GM10266 (cell line): ENCODE measurements around the gene NKAIN4.

Source experiments
- DNase-seq: peaks from one replicate; pipeline ENCODE4 v3.0.0; 2012; ENCODE audit errors: extremely low spot score
- TF ChIP-seq, protein P1 (sequence below): IDR thresholded peaks from 2 replicates; pipeline ENCODE4 v1.5.1; 2012; ENCODE audit warnings: mild to moderate bottlenecking, low read depth; ENCODE audit not compliant: control insufficient read depth, insufficient read depth; ENCODE audit errors: missing control alignments

The NKAIN4 gene

DNA sequence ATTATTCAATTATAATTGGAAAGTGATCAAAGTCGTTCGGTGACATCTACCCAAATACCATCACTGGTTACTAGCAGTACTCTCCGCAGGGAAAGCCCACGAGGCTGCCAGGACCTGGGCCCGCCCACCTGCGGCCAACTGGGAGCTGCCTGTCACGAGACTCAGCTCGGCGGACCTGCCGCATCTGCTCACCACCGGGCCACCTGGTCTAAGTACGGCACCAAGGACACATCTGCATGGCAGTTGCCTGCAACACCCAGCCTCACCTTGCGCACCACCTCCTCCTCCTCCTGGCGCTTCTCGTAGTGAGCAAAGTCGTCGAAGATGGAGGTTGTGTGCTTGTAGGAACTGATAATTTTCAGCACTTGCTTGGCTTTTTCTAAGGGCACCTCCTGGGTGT lies 52.2 kb downstream of the NKAIN4 start:
- DNase-seq = no peak

DNA sequence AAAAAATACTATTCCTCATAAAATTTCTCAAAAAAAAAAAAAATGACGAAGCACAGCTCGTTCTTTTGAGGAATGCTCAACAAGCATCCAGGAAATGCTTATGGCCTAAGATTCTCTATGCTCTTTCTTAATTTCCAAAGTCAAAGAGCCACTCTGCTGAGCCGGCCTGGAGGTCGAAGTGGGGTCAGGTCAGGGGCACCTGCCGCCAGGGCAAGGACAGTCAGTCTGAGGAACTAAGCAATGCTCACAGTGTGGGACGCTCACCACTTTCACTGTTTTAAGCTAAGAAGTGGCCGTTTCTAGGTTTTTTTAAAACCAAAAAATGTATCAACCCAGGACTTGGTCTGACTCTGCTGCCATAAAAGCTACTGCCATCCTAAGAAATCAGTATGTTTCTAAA lies 55.7 kb downstream of the NKAIN4 start:
- TF ChIP-seq, protein P1, sequence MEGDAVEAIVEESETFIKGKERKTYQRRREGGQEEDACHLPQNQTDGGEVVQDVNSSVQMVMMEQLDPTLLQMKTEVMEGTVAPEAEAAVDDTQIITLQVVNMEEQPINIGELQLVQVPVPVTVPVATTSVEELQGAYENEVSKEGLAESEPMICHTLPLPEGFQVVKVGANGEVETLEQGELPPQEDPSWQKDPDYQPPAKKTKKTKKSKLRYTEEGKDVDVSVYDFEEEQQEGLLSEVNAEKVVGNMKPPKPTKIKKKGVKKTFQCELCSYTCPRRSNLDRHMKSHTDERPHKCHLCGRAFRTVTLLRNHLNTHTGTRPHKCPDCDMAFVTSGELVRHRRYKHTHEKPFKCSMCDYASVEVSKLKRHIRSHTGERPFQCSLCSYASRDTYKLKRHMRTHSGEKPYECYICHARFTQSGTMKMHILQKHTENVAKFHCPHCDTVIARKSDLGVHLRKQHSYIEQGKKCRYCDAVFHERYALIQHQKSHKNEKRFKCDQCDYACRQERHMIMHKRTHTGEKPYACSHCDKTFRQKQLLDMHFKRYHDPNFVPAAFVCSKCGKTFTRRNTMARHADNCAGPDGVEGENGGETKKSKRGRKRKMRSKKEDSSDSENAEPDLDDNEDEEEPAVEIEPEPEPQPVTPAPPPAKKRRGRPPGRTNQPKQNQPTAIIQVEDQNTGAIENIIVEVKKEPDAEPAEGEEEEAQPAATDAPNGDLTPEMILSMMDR = no peak
- DNase-seq = no peak

More for the DNA sequence above, 52.2 kb downstream of the NKAIN4 start:
- TF ChIP-seq, protein P1 = no peak

DNA sequence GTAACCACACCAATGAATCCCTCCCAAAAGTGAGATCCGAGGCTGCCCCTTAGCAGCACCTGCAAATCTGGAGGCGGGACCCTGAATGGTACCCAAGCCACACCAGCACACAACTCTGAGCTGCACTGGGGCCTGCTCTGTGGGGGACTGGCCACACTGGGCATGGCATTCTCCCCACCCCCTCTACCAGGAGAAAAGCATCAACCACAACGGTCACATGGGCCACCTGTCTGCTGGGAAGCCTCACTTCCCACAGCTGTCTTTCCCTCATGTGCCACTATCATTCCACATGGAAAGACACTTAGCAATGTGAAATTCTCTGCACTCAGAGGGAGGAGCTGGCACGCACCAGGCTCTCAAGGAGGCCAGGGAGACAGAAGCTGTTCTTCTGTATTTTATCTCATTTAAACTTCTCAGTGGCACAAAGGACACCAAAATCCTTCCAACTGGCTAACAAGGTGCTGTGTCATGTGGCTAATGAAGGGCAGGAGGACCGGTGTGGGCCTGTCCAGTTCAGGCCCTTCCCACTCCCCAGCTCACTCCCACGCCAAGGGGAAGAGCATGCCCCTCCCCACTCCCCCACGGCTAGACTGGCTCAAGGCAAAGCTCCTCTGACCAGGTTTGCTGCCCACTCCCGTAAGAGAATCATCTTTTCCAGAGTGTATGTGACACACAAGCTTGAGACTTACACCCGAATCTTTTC lies 57.3 kb downstream of the NKAIN4 start:
- TF ChIP-seq, protein P1 = no peak
- DNase-seq = no peak

DNA sequence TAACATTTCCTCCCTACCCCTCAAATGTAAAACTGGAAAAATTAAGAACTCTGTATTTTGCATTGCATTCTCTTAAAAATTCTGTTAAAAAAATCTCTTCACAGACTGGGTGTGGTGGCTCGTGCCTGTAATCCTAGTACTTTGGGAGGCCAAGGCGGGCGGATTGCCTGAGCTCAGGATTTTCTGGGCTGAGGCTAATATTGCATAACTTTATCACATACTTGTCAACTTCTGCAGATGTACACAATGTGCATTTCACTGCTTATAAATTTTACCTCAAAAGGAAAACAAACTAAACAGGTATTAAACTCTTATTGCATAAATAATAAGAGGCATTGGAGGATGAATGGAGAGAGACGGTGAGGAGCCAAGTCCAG lies 59.5 kb downstream of the NKAIN4 start:
- TF ChIP-seq, protein P1 = no peak
- DNase-seq = no peak

DNA sequence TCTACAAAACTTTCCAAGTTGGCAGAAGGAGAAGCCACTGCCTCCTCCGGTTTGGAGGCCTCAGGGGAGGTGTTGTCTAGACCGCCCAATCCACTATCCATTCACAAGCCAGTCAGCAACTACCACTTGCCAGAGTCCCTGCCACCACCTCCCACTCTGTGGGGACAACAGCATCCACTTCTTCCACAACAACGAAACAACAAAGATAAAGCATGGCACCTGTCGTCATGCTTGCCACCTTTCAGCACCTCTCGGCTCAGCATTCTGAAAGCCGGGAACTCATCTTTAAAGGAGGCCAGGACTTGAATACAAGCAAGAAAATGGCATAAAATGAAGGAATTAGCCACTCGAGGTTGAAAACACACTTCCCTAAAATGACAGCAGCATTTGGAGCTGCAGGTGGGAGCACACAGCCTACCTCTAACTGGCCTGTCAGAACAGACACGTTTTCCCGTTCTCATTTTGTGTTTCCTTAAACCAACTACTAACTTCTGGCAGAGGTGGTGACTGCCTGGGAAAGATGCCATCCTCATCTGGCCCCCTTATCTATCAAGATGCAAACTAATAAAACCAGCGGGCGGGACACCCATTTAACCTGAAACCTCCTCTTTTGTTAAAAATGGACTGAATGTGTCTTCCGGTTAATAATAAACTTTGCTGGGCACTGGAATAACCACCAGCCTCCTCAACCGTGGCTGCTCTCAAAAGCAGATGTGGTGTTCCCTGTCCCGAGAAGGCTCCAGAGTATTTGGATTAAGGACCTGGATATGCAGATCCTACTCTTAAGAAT lies 60.1 kb downstream of the NKAIN4 start:
- no peak for DNase-seq
- TF ChIP-seq, protein P1 = no peak

DNA sequence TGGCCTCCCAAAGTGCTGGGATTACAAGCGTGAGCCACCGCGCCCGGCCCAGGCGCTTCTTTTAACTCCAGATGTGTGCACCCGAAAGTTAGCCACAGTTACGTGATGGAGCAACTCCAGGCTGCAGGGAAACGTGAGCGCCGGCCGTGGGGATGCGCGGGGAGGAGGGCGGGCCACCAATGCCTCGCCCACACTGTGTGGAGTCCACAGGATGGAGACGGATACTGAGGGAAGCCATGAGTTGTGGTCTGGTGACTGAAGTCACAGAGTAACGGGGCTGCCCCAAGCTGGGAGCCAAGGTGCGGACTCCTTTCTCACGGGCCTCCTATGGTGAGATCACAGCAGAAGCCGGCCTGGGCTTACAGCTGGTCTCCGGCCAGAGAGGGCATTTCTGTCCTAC lies 61.5 kb downstream of the NKAIN4 start:
- TF ChIP-seq, protein P1 = no peak
- DNase-seq = no peak

DNA sequence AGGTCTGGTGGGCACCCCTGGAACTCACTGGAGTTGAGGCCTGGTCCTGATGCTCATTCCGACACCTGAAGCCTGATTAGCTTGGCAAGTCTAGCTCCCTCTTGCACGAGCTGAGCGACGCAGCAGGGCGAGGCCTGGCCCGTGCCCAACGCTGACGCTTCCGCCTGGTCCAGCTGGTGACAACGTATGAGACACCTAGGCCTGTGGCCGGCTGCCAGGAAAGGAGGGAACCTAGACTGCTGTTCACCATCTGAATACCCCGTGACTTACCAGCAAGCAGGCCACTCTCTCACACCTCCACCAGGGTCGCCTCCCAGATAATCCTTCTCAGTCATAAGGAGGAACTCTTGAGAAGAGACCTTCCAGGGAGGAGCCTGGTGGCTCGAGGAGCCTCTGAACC lies 62.9 kb downstream of the NKAIN4 start:
- TF ChIP-seq, protein P1 = no peak
- no peak for DNase-seq
